OCI-LY7 (cell line): ENCODE measurements around the gene ADSS2.

Experiments
- CTCF ChIP-seq: fragments of 200-600 bp; sonication (generic); conservative IDR thresholded peaks from 2 replicates; pipeline ENCODE4 v1.5.1; 2014; ENCODE audit warnings: mild to moderate bottlenecking, antibody characterized with exemption, low read length, moderate library complexity, mixed read lengths
- EZH2phosphoT487 ChIP-seq: fragments of 200-600 bp; sonication (generic); IDR thresholded peaks from 2 replicates; pipeline ENCODE4 v1.6.1; 2018; ENCODE audit warnings: low read depth, borderline replicate concordance, mild to moderate bottlenecking, mixed run types, antibody characterized with exemption, low read length, moderate library complexity, mixed read lengths

GRCh38 chr1:244496186-244496585 is 44.5 kb upstream of the ADSS2 start:
- TF ChIP-seq CTCF, result no peak
- no peak for TF ChIP-seq EZH2phosphoT487
